Glomerular endothelial cell (primary cell): ENCODE data around the gene MTX1. TPM values are rescaled to one million over a fixed set of nuclear protein-coding genes. Genes with fewer than 3 reads are reported as not detected.
"Not testable (repeated sequence)": the region's sequence is repeated elsewhere in the genome, so short reads cannot be mapped to it uniquely, and the experiment has no call there.

Experiments
- DNase-seq: peaks from one replicate; pipeline ENCODE4 v3.0.0-alpha.2; 2011; ENCODE audit warnings: low read depth, low spot score; ENCODE audit errors: extremely low read depth
- total RNA-seq: library from RNA; depleted of rRNA; stranded (reverse); fragments of >200 nt; gene quantifications from 2 replicates; pipeline ENCODE4 v1.2.3, GENCODE V29; 2015

MTX1 gene
- total RNA-seq, 1 donor from 2014 or later: 44.3 TPM

GRCh38 chr1:155231302-155231701 is 22.8 kb downstream of the MTX1 start:
- not testable (repeated sequence) for DNase-seq

- not testable (repeated sequence) for DNase-seq
Measured at GRCh38 chr1:155232001-155232978, 23.8 kb downstream of the MTX1 start.

- DNase-seq: not testable (repeated sequence)
Measured at GRCh38 chr1:155233502-155233901, 25.0 kb downstream of the MTX1 start.

GRCh38 chr1:155235375-155235774 is 26.9 kb downstream of the MTX1 start:
- DNase-seq: not testable (repeated sequence)

- DNase-seq: no peak
Measured at GRCh38 chr1:155236451-155236850, 28.0 kb downstream of the MTX1 start.

- DNase-seq: no peak
Measured at GRCh38 chr1:155241069-155241679, 32.7 kb downstream of the MTX1 start.

- DNase-seq: no peak
Measured at GRCh38 chr1:155241841-155242264, 33.4 kb downstream of the MTX1 start.

- DNase-seq: no peak
Measured at GRCh38 chr1:155242805-155243358, 34.4 kb downstream of the MTX1 start.

- peak; percentile 92 for DNase-seq
Measured at GRCh38 chr1:155244368-155245162, 36.1 kb downstream of the MTX1 start.

- DNase-seq: no peak
Measured at GRCh38 chr1:155245163-155245524, 36.6 kb downstream of the MTX1 start.

- DNase-seq: not testable (repeated sequence)
Measured at GRCh38 chr1:155246796-155247195, 38.3 kb downstream of the MTX1 start.

GRCh38 chr1:155247667-155248553 is 39.4 kb downstream of the MTX1 start:
- DNase-seq: no peak

- no peak for DNase-seq
Measured at GRCh38 chr1:155250246-155250632, 41.7 kb downstream of the MTX1 start.

- no peak for DNase-seq
Measured at GRCh38 chr1:155250633-155251449, 42.3 kb downstream of the MTX1 start.

- no peak for DNase-seq
Measured at GRCh38 chr1:155251566-155251965, 43.1 kb downstream of the MTX1 start.

GRCh38 chr1:155253208-155253607 is 44.7 kb downstream of the MTX1 start:
- DNase-seq: no peak

- no peak for DNase-seq
Measured at GRCh38 chr1:155253797-155254196, 45.3 kb downstream of the MTX1 start.

GRCh38 chr1:155254228-155254713 is 45.8 kb downstream of the MTX1 start:
- DNase-seq: no peak

GRCh38 chr1:155254714-155255242 is 46.3 kb downstream of the MTX1 start:
- DNase-seq: no peak
